Ammon's horn (tissue), 1 donor: ENCODE measurements around the gene DPM2.

Experiments
- DNase-seq: peaks from one replicate; pipeline ENCODE4 v3.0.0-alpha.2; 2016; ENCODE audit warnings: low spot score

DPM2 gene

GRCh38 chr9:127955294-127956015, 17.8 kb upstream of the DPM2 start:
- DNase-seq = peak; percentile 72

- peak; percentile 86 for DNase-seq
Measured at GRCh38 chr9:127954831-127955293, 17.2 kb upstream of the DPM2 start.

GRCh38 chr9:127953768-127954505, 16.3 kb upstream of the DPM2 start:
- no peak for DNase-seq

GRCh38 chr9:127953154-127953553, 15.5 kb upstream of the DPM2 start:
- DNase-seq = no peak

GRCh38 chr9:127950513-127951289, 13.0 kb upstream of the DPM2 start:
- DNase-seq = peak; percentile 98

- peak; percentile 80 for DNase-seq
Measured at GRCh38 chr9:127949827-127950512, 12.3 kb upstream of the DPM2 start.

- no peak for DNase-seq
Measured at GRCh38 chr9:127947841-127948710, 10.4 kb upstream of the DPM2 start.

GRCh38 chr9:127946728-127947127, 9.1 kb upstream of the DPM2 start:
- DNase-seq = no peak

- no peak for DNase-seq
Measured at GRCh38 chr9:127945942-127946341, 8.3 kb upstream of the DPM2 start.

GRCh38 chr9:127945338-127945737, 7.7 kb upstream of the DPM2 start:
- no peak for DNase-seq

GRCh38 chr9:127944586-127945218, 7.0 kb upstream of the DPM2 start:
- DNase-seq = no peak

GRCh38 chr9:127943731-127944144, 6.1 kb upstream of the DPM2 start:
- DNase-seq = peak; percentile 96

GRCh38 chr9:127943011-127943662, 5.5 kb upstream of the DPM2 start:
- DNase-seq = no peak

- DNase-seq = peak; percentile 83
Measured at GRCh38 chr9:127942216-127943010, 4.8 kb upstream of the DPM2 start.

GRCh38 chr9:127941961-127942215, 4.2 kb upstream of the DPM2 start:
- no peak for DNase-seq

- no peak for DNase-seq
Measured at GRCh38 chr9:127941062-127941960, 3.7 kb upstream of the DPM2 start.

GRCh38 chr9:127940593-127940992, 2.9 kb upstream of the DPM2 start:
- no peak for DNase-seq

- no peak for DNase-seq
Measured at GRCh38 chr9:127938298-127938690, 640 bp upstream of the DPM2 start.

- DNase-seq = no peak
Measured at GRCh38 chr9:127937056-127937387, 632 bp downstream of the DPM2 start.
